Islet precursor cell (in vitro differentiated cells): ENCODE data around the gene POTEH.
"Not testable (repeated sequence)": the region's sequence is repeated elsewhere in the genome, so short reads cannot be mapped to it uniquely, and the experiment has no call there.

Experiments
- DNase-seq: peaks from one replicate; pipeline ENCODE4 v3.0.0-alpha.2; 2018

The POTEH gene

GRCh38 chr22:15689749-15690125 lies at the start of gene POTEH:
Gene POTEH (plus strand): TSS chr22:15690026. CDS start chr22:15690078, 52 bp downstream.
- not testable (repeated sequence) for DNase-seq

GRCh38 chr22:15642288-15642861 lies 47.5 kb upstream of the POTEH start:
- DNase-seq: not testable (repeated sequence)

- not testable (repeated sequence) for DNase-seq
Measured at GRCh38 chr22:15651954-15652353, 37.9 kb upstream of the POTEH start.

- not testable (repeated sequence) for DNase-seq
Measured at GRCh38 chr22:15652738-15653137, 37.1 kb upstream of the POTEH start.

GRCh38 chr22:15653241-15653640 lies 36.6 kb upstream of the POTEH start:
- not testable (repeated sequence) for DNase-seq

GRCh38 chr22:15661102-15661501 lies 28.7 kb upstream of the POTEH start:
- not testable (repeated sequence) for DNase-seq

GRCh38 chr22:15664682-15665081 lies 25.1 kb upstream of the POTEH start:
- not testable (repeated sequence) for DNase-seq

- not testable (repeated sequence) for DNase-seq
Measured at GRCh38 chr22:15665478-15665877, 24.3 kb upstream of the POTEH start.

GRCh38 chr22:15669430-15669829 lies 20.4 kb upstream of the POTEH start:
- DNase-seq: not testable (repeated sequence)

- DNase-seq: not testable (repeated sequence)
Measured at GRCh38 chr22:15679702-15680101, 10.1 kb upstream of the POTEH start.

GRCh38 chr22:15684115-15684514 lies 5.7 kb upstream of the POTEH start:
- DNase-seq: not testable (repeated sequence)

- not testable (repeated sequence) for DNase-seq
Measured at GRCh38 chr22:15684695-15685094, 5.1 kb upstream of the POTEH start.

- DNase-seq: not testable (repeated sequence)
Measured at GRCh38 chr22:15685641-15686040, 4.2 kb upstream of the POTEH start.

- DNase-seq: not testable (repeated sequence)
Measured at GRCh38 chr22:15687086-15687485, 2.7 kb upstream of the POTEH start.

GRCh38 chr22:15687676-15688075 lies 2.1 kb upstream of the POTEH start:
- not testable (repeated sequence) for DNase-seq

GRCh38 chr22:15688090-15688489 lies 1.7 kb upstream of the POTEH start:
- not testable (repeated sequence) for DNase-seq

GRCh38 chr22:15689012-15689748 lies 646 bp upstream of the POTEH start:
- DNase-seq: peak; percentile 42

- not testable (repeated sequence) for DNase-seq
Measured at GRCh38 chr22:15713600-15713999, 23.8 kb downstream of the POTEH start.

GRCh38 chr22:15714125-15714524 lies 24.3 kb downstream of the POTEH start:
- DNase-seq: not testable (repeated sequence)

- DNase-seq: not testable (repeated sequence)
Measured at GRCh38 chr22:15721884-15722283, 32.1 kb downstream of the POTEH start.

- DNase-seq: peak; percentile 35
Measured at GRCh38 chr22:15729209-15729917, 39.5 kb downstream of the POTEH start.

GRCh38 chr22:15731023-15731422 lies 41.2 kb downstream of the POTEH start:
- DNase-seq: not testable (repeated sequence)

GRCh38 chr22:15734411-15734810 lies 44.6 kb downstream of the POTEH start:
- DNase-seq: not testable (repeated sequence)
